PC-3 (cell line): ENCODE results near the gene NCL. TPM values are rescaled to one million over a fixed set of nuclear protein-coding genes. Genes with fewer than 3 reads are reported as not detected.

Experiments
- ATAC-seq: fragments of 200-7000 bp; cut with Tn5 transposase; 2 replicates; pipeline ENCODE4 v1.9.1; 2020; ENCODE audit warnings: mild to moderate bottlenecking, moderate library complexity
- BruUV-seq: library from RNA; stranded (reverse); fragments of 400-500 nt; replicated peaks from 2 replicates; lab custom pipeline; 2021; lab: Mats Ljungman, UMichigan
- CTCF ChIA-PET: fragments of 300-600 bp; sonication (Branson Sonifier 250); formaldehyde crosslinking; loops from one replicate; lab custom pipeline; 2022; ENCODE audit warnings: antibody characterized with exemption; lab: Charles Lee
- POLR2A ChIA-PET: fragments of 300-600 bp; sonication (Branson Sonifier 250); formaldehyde crosslinking; loops from one replicate; lab custom pipeline; 2022; ENCODE audit warnings: antibody characterized with exemption; ENCODE audit not compliant: unreplicated experiment; lab: Charles Lee
- DNase-seq: peaks from one replicate; pipeline ENCODE4 v3.0.0-alpha.2; 2015
- H2AFZ ChIP-seq: fragments of 300-600 bp; sonication (generic); 2 replicates; pipeline ENCODE4 v1.6.0; 2016; ENCODE audit warnings: antibody characterized with exemption, low read length
- H3F3A ChIP-seq: fragments of 300-600 bp; sonication (generic); one replicate; pipeline ENCODE4 v1.6.0; 2017; ENCODE audit warnings: antibody characterized with exemption, low read length, control low read depth, mild to moderate bottlenecking; ENCODE audit not compliant: unreplicated experiment
- H3K27ac ChIP-seq: fragments of 300-600 bp; sonication (generic); 2 replicates; pipeline ENCODE4 v1.5.1; 2016; ENCODE audit warnings: mild to moderate bottlenecking, low read length
- H3K27me3 ChIP-seq: fragments of 300-600 bp; sonication (generic); 2 replicates; pipeline ENCODE4 v1.6.1; 2016; ENCODE audit warnings: low read length, mixed read lengths
- H3K36me3 ChIP-seq: fragments of 300-600 bp; sonication (generic); 2 replicates; pipeline ENCODE4 v1.6.1; 2016; ENCODE audit warnings: low read depth, mixed run types, low read length, mixed read lengths
- H3K4me1 ChIP-seq: fragments of 300-600 bp; sonication (generic); 2 replicates; pipeline ENCODE4 v1.5.1; 2016; ENCODE audit warnings: low read length; ENCODE audit not compliant: insufficient read depth
- H3K4me2 ChIP-seq: fragments of 300-600 bp; sonication (generic); 2 replicates; pipeline ENCODE4 v1.6.0; 2016; ENCODE audit warnings: low read length
- H3K4me3 ChIP-seq: fragments of 300-600 bp; sonication (generic); 2 replicates; pipeline ENCODE4 v1.5.1; 2016; ENCODE audit warnings: mild to moderate bottlenecking, low read length, mixed read lengths
- H3K79me2 ChIP-seq: fragments of 300-600 bp; sonication (generic); 2 replicates; pipeline ENCODE4 v1.6.1; 2017; ENCODE audit warnings: low read length, mixed read lengths
- H3K9ac ChIP-seq: fragments of 300-600 bp; sonication (generic); 2 replicates; pipeline ENCODE4 v1.6.0; 2016; ENCODE audit warnings: mild to moderate bottlenecking, low read length
- H3K9me2 ChIP-seq: fragments of 300-600 bp; sonication (generic); replicated peaks from 2 replicates; pipeline ENCODE4 v1.6.1; 2016; ENCODE audit warnings: mixed run types, low read length, mixed read lengths
- H3K9me3 ChIP-seq: fragments of 300-600 bp; sonication (generic); 2 replicates; pipeline ENCODE4 v1.6.1; 2016; ENCODE audit warnings: low read length, mixed read lengths
- H4K20me1 ChIP-seq: fragments of 300-600 bp; sonication (generic); 2 replicates; pipeline ENCODE4 v1.6.1; 2016; ENCODE audit warnings: low read length, mixed read lengths
- EZH2 ChIP-seq: fragments of 300-600 bp; sonication (generic); IDR thresholded peaks from one replicate; pipeline ENCODE4 v1.6.1; 2017; ENCODE audit warnings: antibody characterized with exemption, mild to moderate bottlenecking, low read length; ENCODE audit not compliant: unreplicated experiment
- EZH2phosphoT487 ChIP-seq: fragments of 300-600 bp; sonication (generic); IDR thresholded peaks from 2 replicates; pipeline ENCODE4 v1.6.1; 2018; ENCODE audit warnings: mild to moderate bottlenecking, antibody characterized with exemption, low read length, borderline replicate concordance
- intact Hi-C: fragments of 100-400 bp; cut with micrococcal nuclease; formaldehyde crosslinking; loops from 2 replicates; pipeline ENCODE4 v1.9.0; 2023
- total RNA-seq: library from RNA; depleted of rRNA; stranded (reverse); fragments of >200 nt; gene quantifications from 2 replicates; pipeline ENCODE4 v1.2.3, GENCODE V29; 2014
- TF ChIP-seq, protein P1 (sequence below): fragments of 300-600 bp; sonication (generic); conservative IDR thresholded peaks from 2 replicates; pipeline ENCODE4 v1.5.1; 2017; ENCODE audit warnings: antibody characterized with exemption, low read depth, mild to moderate bottlenecking, low read length

NCL gene
- total RNA-seq, 1 experiment from 2014 or later = 430 TPM

DNA sequence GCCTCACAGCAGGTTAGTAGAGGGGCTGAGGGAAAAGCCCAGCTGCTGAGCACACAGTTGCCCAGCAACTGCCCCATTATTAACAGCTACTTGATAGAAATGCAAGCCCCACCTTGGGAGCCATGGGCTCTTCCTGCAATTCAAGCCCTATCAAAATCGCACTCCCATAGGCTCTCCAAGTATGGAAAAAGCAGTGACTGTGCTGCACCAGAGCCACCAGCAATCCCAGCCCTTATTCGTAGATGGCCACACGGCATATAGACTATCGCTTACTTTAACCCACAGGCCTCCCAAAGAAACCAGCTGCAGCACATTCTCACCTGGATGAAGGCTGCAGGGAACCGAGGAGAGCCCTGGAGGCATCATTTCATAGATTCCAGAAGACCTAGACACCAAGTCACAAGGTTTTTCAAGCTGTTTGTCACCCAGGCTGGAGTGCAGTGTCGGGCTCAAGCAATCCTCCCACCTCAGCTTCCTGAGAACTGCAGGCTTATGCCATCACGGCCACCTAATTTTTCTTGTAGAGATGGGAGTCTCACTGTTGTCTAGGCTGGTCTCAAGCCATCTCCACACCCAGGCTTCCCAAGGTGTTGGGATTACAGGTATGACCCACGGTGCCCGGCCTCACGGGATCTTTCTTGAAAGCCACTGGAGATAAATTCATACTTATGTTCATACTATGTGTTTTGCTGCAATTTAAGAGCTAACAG, 11.3 kb downstream of the NCL start:
- intact Hi-C loops = loop anchor here (1.0 to 5.0 kb wide), 2 partner anchors 226 to 631 kb away; no protein-coding TSS in a partner anchor
- H3K4me2 ChIP-seq = no peak overlapping the region
- ChIA-PET CTCF (no interaction called here), POLR2A (interaction anchor here (0.6 kb wide), 1 partner anchor 11 kb away, joined by 7 read pairs; the partner anchor contains the start of gene NCL)
- H3K4me1 ChIP-seq = no peaks in the 10 kb centered on the region
- H3K79me2 ChIP-seq = peaks cover 5% of the 10 kb centered on the region; the same call in 1 of the 2 replicates
- no peak overlapping the region for H3K9ac ChIP-seq
- H3K27ac ChIP-seq = no peak overlapping the region
- peaks cover 26% of the 10 kb centered on the region for H4K20me1 ChIP-seq
- no peaks in the 10 kb centered on the region for H3K27me3 ChIP-seq
- H3F3A ChIP-seq = peaks cover 39% of the 10 kb centered on the region
- no peak overlapping the region for H2AFZ ChIP-seq
- peak; percentile 42 for ATAC-seq
- TF ChIP-seq EZH2 (no peak), EZH2phosphoT487 (no peak)
- TF ChIP-seq, protein P1, sequence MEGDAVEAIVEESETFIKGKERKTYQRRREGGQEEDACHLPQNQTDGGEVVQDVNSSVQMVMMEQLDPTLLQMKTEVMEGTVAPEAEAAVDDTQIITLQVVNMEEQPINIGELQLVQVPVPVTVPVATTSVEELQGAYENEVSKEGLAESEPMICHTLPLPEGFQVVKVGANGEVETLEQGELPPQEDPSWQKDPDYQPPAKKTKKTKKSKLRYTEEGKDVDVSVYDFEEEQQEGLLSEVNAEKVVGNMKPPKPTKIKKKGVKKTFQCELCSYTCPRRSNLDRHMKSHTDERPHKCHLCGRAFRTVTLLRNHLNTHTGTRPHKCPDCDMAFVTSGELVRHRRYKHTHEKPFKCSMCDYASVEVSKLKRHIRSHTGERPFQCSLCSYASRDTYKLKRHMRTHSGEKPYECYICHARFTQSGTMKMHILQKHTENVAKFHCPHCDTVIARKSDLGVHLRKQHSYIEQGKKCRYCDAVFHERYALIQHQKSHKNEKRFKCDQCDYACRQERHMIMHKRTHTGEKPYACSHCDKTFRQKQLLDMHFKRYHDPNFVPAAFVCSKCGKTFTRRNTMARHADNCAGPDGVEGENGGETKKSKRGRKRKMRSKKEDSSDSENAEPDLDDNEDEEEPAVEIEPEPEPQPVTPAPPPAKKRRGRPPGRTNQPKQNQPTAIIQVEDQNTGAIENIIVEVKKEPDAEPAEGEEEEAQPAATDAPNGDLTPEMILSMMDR = no peak
- peak; percentile 23 for DNase-seq
- peaks cover 57% of the 10 kb centered on the region for H3K36me3 ChIP-seq
- no TSS peak for BruUV-seq
- no peaks in the 10 kb centered on the region for H3K9me3 ChIP-seq
- H3K4me3 ChIP-seq = no peak overlapping the region
- H3K9me2 ChIP-seq = no peaks in the 10 kb centered on the region

DNA sequence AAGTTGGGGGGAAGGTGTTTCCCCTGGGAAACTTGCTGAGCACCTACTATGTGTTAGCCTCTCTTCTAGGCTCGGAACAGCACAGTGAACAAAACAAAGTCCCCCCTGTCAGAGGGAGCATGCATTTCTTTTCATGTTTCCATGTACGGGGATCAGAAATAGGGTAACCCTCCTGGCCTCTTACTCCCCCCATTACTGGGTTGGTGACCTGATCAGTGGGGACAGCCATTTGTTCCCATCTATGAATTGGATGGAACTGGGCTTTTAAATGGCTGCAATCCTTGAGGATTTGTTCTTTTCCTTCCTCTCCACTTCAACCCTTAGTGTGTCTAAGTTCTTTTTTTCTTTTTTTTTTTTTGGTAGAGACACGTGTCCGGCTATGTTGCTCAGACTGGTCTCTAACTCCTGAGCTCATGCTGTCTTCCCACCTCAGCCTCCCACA, 13.7 kb downstream of the NCL start:
- Histone ChIP-seq H3K9me2 (no peaks in the 10 kb centered on the region), H3F3A (peaks cover 17% of the 10 kb centered on the region), H3K4me2 (no peak overlapping the region), H3K9me3 (no peaks in the 10 kb centered on the region), H3K27ac (no peak overlapping the region), H2AFZ (no peak overlapping the region), H3K9ac (no peak overlapping the region), H3K79me2 (no peaks in the 10 kb centered on the region), H3K4me1 (no peaks in the 10 kb centered on the region), H3K4me3 (no peak overlapping the region), H3K27me3 (no peaks in the 10 kb centered on the region), H4K20me1 (peaks cover 2% of the 10 kb centered on the region), H3K36me3 (peaks cover 33% of the 10 kb centered on the region)
- TF ChIP-seq EZH2 = no peak
- TF ChIP-seq, protein P1 = no peak
- ChIA-PET CTCF (no interaction called here), POLR2A (no interaction called here)
- intact Hi-C loops = loop anchor here (5.0 kb wide), 1 partner anchor 628 kb away; no protein-coding TSS in a partner anchor
- DNase-seq = no peak
- ATAC-seq = no peak
- no TSS peak for BruUV-seq

DNA sequence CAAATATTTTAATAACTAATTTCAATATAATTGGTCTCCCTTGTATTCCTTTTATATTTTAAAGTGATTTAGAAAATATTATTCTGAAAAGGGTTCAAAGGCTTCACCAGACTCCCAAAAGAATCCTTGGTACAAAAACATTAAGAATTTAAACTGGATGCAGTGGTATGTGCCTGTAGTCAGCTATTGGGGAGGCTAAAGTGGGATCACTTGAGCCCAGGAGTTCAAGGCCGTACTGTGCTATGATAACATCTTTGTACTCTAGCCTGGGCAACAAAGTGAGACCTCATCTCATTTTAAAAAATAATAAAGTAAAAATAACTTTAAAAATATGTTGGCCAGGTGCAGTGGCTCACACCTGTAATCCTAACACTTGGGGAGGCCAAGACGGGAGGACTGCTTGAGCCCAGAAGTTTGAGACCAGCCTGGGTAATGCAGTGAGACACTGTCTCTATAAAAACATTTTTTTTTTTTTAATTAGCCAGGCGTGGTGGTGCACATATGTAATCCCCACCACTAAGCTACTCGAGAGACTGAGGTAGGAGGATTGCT, 14.7 kb downstream of the NCL start:
- H4K20me1 ChIP-seq = no peaks in the 10 kb centered on the region
- H3K9me3 ChIP-seq = no peaks in the 10 kb centered on the region
- no TSS peak for BruUV-seq
- peaks cover 23% of the 10 kb centered on the region for H3K36me3 ChIP-seq
- TF ChIP-seq, protein P1 = no peak
- TF ChIP-seq EZH2phosphoT487 = no peak
- TF ChIP-seq EZH2 = no peak
- H3K27ac ChIP-seq = no peak overlapping the region
- CTCF ChIA-PET = no interaction called here
- no peaks in the 10 kb centered on the region for H3K4me1 ChIP-seq
- DNase-seq (no peak), ATAC-seq (no peak)
- H3F3A ChIP-seq = peaks cover 13% of the 10 kb centered on the region
- POLR2A ChIA-PET = no interaction called here
- no peak overlapping the region for H3K9ac ChIP-seq
- H3K27me3 ChIP-seq = no peaks in the 10 kb centered on the region
- H2AFZ ChIP-seq = no peak overlapping the region
- no peaks in the 10 kb centered on the region for H3K79me2 ChIP-seq
- intact Hi-C loops = loop anchor here (5.0 kb wide), 1 partner anchor 627 kb away; no protein-coding TSS in a partner anchor
- no peak overlapping the region for H3K4me3 ChIP-seq
- no peak overlapping the region for H3K4me2 ChIP-seq
- H3K9me2 ChIP-seq = no peaks in the 10 kb centered on the region
